Small intestine (tissue), 16 donors: ENCODE measurements around the gene ELL2. TPM values are rescaled to one million over a fixed set of nuclear protein-coding genes. Genes with fewer than 3 reads are reported as not detected.

Experiments
- DNase-seq, 2 donors: peaks; one replicate each; pipeline versions ENCODE4 v3.0.0 to v3.0.0-alpha.2; 2013
- FAIRE-seq: peaks from 2 replicates; lab custom pipeline; 2012; peaks lifted over from hg19 to GRCh38; lab: Jason Lieb, UNC
- H3K27ac ChIP-seq, 3 donors: one replicate each; pipeline ENCODE4 v1.5.1; 2013; ENCODE audit warnings: low read length in 2 of 3, mild to moderate bottlenecking in 2 of 3, control low read depth in 1 of 3, inconsistent platforms in 1 of 3, low read depth in 1 of 3, moderate library complexity in 1 of 3
- H3K27me3 ChIP-seq, 3 donors: one replicate each; pipeline ENCODE4 v1.6.1; 2013; ENCODE audit warnings: low read length in 3 of 3, inconsistent platforms in 1 of 3; ENCODE audit not compliant: control insufficient read depth in 3 of 3, insufficient read depth in 3 of 3
- H3K36me3 ChIP-seq, 3 donors: one replicate each; pipeline ENCODE4 v1.6.1; 2013; ENCODE audit warnings: low read length in 3 of 3, inconsistent platforms in 1 of 3, low read depth in 1 of 3, mild to moderate bottlenecking in 1 of 3, moderate library complexity in 1 of 3; ENCODE audit not compliant: control insufficient read depth in 3 of 3, insufficient read depth in 2 of 3
- H3K4me1 ChIP-seq, 3 donors: one replicate each; pipeline ENCODE4 v1.6.1; 2013; ENCODE audit warnings: low read length in 2 of 3, inconsistent platforms in 1 of 3, low read depth in 1 of 3, mild to moderate bottlenecking in 1 of 3, moderate library complexity in 1 of 3; ENCODE audit not compliant: control insufficient read depth in 3 of 3, insufficient read depth in 2 of 3
- H3K4me3 ChIP-seq, 3 donors: one replicate each; pipeline ENCODE4 v1.5.1; 2013; ENCODE audit warnings: low read length in 3 of 3, control low read depth in 1 of 3, inconsistent platforms in 1 of 3, low read depth in 1 of 3, mild to moderate bottlenecking in 1 of 3, moderate library complexity in 1 of 3
- H3K9me3 ChIP-seq, 2 donors: one replicate each; pipeline ENCODE4 v1.6.1; 2013; ENCODE audit warnings: low read depth in 1 of 2, low read length in 1 of 2; ENCODE audit not compliant: control insufficient read depth in 2 of 2, insufficient read depth in 1 of 2
- WGBS, 3 donors: extraction: QIAGEN DNeasy Blood & Tissue Kit; methylation state at CpG; one replicate each; pipeline ENCODE4 v1.1.7; 2013; 5-methylcytosine and 5-hydroxymethylcytosine counted together
- long read RNA-seq, 10 donors: transcript quantifications; one replicate each; lab custom pipeline, GENCODE V29; 2026
- polyA plus RNA-seq, 4 donors: library from polyadenylated mRNA; stranded (reverse) in 3 of 4; unstranded in 1 of 4; fragments of 200-250 nt in 3 of 4; fragments of 120-200 nt in 1 of 4; gene quantifications; one replicate each; pipeline versions ENCODE4 v1.2.1 to v1.2.3, GENCODE V29; 2013
- donor health status: healthy with polysubstance abuse.
- donor health status: control.
- donor health status: control.
- donor health status: Bipolar disorder and iron deficiency.
- donor health status: healthy.

ELL2 gene
- 10 to 100 TPM in 3 of 4 donors, 1 to 10 TPM in 1; 9.7 to 35.7 (median 12.2) TPM for polyA plus RNA-seq
- long read RNA-seq, donor 1, full-length matches to known transcripts = 9 of 53 reads
- long read RNA-seq, donor 1, partial matches to known transcripts = 44 of 53 reads
- long read RNA-seq, donor 1, other reads (novel, unspliced or antisense) = 0 of 53 reads
- long read RNA-seq, donor 2, partial matches to known transcripts = 0 of 1 reads
- long read RNA-seq, donor 2, other reads (novel, unspliced or antisense) = 0 of 1 reads
- long read RNA-seq, donor 3, partial matches to known transcripts = 6 of 6 reads
- long read RNA-seq, donor 3, other reads (novel, unspliced or antisense) = 0 of 6 reads
- long read RNA-seq, donor 4 = 0 reads
- long read RNA-seq, donor 5 = 0 reads
- long read RNA-seq, donor 6, full-length matches to known transcripts = 2 of 2 reads
- long read RNA-seq, donor 6, partial matches to known transcripts = 0 of 2 reads
- long read RNA-seq, donor 6, other reads (novel, unspliced or antisense) = 0 of 2 reads
- long read RNA-seq, donor 7, full-length matches to known transcripts = 2 of 2 reads
- long read RNA-seq, donor 7, partial matches to known transcripts = 0 of 2 reads
- long read RNA-seq, donor 7, other reads (novel, unspliced or antisense) = 0 of 2 reads
- long read RNA-seq, donor 8 = 0 reads
- long read RNA-seq, donor 9 = 0 reads
- long read RNA-seq, donor 10, full-length matches to known transcripts = 2 of 2 reads
- long read RNA-seq, donor 10, partial matches to known transcripts = 0 of 2 reads
- long read RNA-seq, donor 10, other reads (novel, unspliced or antisense) = 0 of 2 reads

- FAIRE-seq (no peak), DNase-seq (peak; percentile 99 to 100)
- Histone ChIP-seq H3K4me3 (peak within 1 kb of the TSS; percentile 75 to 88 (median 86)), H3K4me1 (peaks cover 4 to 23% (median 7%) of the 10 kb centered on the region in 3 donors), H3K27me3 (peaks cover 0 to 2% (median 0%) of the 10 kb centered on the region in 3 donors), H3K27ac (peak within 1 kb of the TSS; percentile 94 to 100 (median 95)), H3K9me3 (no peaks in the 10 kb centered on the region), H3K36me3 (peaks cover 0 to 4% (median 0%) of the 10 kb centered on the region in 3 donors)
- 0 to 1% (median 1%) methylated on average over 53 to 63 of the region's 63 CpGs for WGBS, 3 donors
Measured at GRCh38 chr5:95961617-95962474, at the start of gene ELL2. ELL2 (minus strand) TSS chr5:95961851; CDS start chr5:95961721, 130 bp downstream.

DNA sequence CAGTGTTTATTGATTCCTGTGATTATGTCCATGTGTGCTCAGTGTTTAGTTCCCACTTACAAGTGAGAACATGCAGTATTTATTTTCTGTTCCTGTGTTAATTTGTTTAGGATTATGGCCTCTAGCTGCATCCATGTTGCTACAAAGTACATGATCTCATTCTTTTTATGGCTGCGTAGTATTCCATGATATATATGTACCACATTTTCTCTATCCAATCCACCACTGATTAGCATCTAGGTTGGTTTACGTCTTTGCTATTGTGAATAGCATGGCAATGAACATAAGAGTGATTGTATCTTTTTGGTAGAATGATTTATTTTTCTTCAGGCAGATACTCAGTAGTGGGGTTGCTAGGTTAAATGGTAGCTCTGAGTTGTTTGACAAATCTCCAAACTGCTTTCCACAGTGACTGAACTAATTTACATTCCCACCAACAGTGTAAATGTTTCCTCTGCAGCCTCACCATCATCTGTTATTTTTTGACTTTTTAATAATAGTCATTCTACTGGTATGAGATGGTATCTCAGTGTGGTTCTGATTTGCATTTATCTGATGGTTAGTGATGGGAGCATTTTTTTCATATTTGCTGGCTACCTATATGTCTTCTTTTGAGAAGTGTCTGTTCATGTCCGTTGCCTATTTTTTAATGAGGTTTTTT is 47.5 kb upstream of the ELL2 start:
- no peaks in the 10 kb centered on the region for H3K36me3 ChIP-seq
- H3K27ac ChIP-seq = no peak overlapping the region
- 92 to 98% (median 94%) methylated on average over 3 of the region's 3 CpGs for WGBS, 3 donors
- no peaks in the 10 kb centered on the region for H3K27me3 ChIP-seq
- no peaks in the 10 kb centered on the region for H3K9me3 ChIP-seq
- H3K4me3 ChIP-seq = no peak overlapping the region
- DNase-seq = no peak
- no peak for FAIRE-seq
- no peaks in the 10 kb centered on the region for H3K4me1 ChIP-seq

GRCh38 chr5:96008487-96008886 is 46.8 kb upstream of the ELL2 start:
- Histone ChIP-seq H3K36me3 (no peaks in the 10 kb centered on the region), H3K9me3 (no peaks in the 10 kb centered on the region), H3K27me3 (no peaks in the 10 kb centered on the region), H3K4me3 (no peak overlapping the region), H3K27ac (no peak overlapping the region), H3K4me1 (no peaks in the 10 kb centered on the region)
- WGBS, 3 donors = 93 to 97% (median 96%) methylated on average over 1 of the region's 1 CpG
- DNase-seq = no peak
- no peak for FAIRE-seq

DNA sequence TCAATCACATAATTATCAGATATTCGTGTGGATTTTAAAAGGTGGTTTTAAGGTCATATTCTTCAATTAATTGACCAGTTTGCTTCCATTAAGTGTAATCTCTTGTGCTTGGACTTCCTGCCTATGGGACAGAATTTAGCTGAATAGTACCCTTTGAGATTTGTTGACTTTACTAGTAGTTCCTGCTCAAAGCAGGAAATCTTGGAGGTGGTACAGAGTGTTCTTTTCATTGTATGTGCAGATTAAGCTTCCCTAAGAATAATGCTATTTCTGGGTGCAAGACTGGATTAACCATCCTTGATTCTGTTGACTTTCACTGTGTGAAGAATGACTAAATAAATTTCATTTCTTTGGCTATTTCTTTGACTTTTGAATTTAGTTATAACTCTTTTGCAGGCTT is 45.4 kb upstream of the ELL2 start:
- DNase-seq = no peak
- no peaks in the 10 kb centered on the region for H3K27me3 ChIP-seq
- no peaks in the 10 kb centered on the region for H3K36me3 ChIP-seq
- 58 to 76% (median 73%) methylated on average over 1 of the region's 1 CpG for WGBS, 3 donors
- peaks cover 0 to 4% (median 0%) of the 10 kb centered on the region in 3 donors for H3K4me1 ChIP-seq
- no peaks in the 10 kb centered on the region for H3K9me3 ChIP-seq
- FAIRE-seq = no peak
- H3K27ac ChIP-seq = no peak overlapping the region
- H3K4me3 ChIP-seq = no peak overlapping the region

GRCh38 chr5:96006291-96006690 is 44.6 kb upstream of the ELL2 start:
- no peak for FAIRE-seq
- 95% methylated on average over 3 of the region's 3 CpGs for WGBS, 3 donors
- no peak for DNase-seq
- no peaks in the 10 kb centered on the region for H3K9me3 ChIP-seq
- no peak overlapping the region for H3K4me3 ChIP-seq
- no peak overlapping the region for H3K27ac ChIP-seq
- H3K36me3 ChIP-seq = no peaks in the 10 kb centered on the region
- no peaks in the 10 kb centered on the region for H3K27me3 ChIP-seq
- H3K4me1 ChIP-seq = peaks cover 0 to 8% (median 0%) of the 10 kb centered on the region in 3 donors

- H3K27ac ChIP-seq = no peak overlapping the region
- H3K27me3 ChIP-seq = no peaks in the 10 kb centered on the region
- 82 to 97% (median 88%) methylated on average over 1 of the region's 1 CpG for WGBS, 3 donors
- no peak overlapping the region for H3K4me3 ChIP-seq
- no peaks in the 10 kb centered on the region for H3K36me3 ChIP-seq
- FAIRE-seq = no peak
- H3K9me3 ChIP-seq = no peaks in the 10 kb centered on the region
- H3K4me1 ChIP-seq = peaks cover 0 to 11% (median 0%) of the 10 kb centered on the region in 3 donors
- DNase-seq = no peak
Measured at GRCh38 chr5:96004754-96005153, 43.1 kb upstream of the ELL2 start.

DNA sequence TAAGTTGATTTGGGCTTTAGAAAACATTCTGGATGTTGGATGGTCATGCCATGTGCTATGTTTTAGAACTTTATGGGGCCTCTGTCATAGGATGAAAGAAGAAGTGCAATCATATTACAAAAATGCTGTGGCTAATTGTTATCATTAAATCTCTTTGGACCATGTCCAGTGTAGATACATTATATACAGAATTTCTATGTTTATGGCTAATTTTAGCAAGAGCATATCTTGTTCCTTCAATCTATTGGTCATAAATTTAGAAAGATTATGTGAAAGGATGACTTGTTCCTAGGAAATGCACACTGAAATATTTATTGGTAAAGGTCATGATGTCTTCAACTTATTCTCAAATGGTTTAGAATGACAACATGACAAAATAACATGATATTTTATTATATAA is 42.4 kb upstream of the ELL2 start:
- no peak for FAIRE-seq
- no peaks in the 10 kb centered on the region for H3K9me3 ChIP-seq
- H3K36me3 ChIP-seq = no peaks in the 10 kb centered on the region

More for the DNA sequence above, 42.4 kb upstream of the ELL2 start:
- Histone ChIP-seq H3K4me1 (peaks cover 0 to 11% (median 0%) of the 10 kb centered on the region in 3 donors), H3K27me3 (no peaks in the 10 kb centered on the region), H3K4me3 (no peak overlapping the region), H3K27ac (no peak overlapping the region)
- no peak for DNase-seq
